NCI-H1048 (cell line): Measurements from ENCODE around the gene PREX1.
"Not testable (repeated sequence)": the region's sequence is repeated elsewhere in the genome, so short reads cannot be mapped to it uniquely, and the experiment has no call there.

Source experiments
- DNase-seq: peaks from one replicate; lab custom pipeline; 2025; lab: John Stamatoyannopoulos, UW

The PREX1 gene

DNA sequence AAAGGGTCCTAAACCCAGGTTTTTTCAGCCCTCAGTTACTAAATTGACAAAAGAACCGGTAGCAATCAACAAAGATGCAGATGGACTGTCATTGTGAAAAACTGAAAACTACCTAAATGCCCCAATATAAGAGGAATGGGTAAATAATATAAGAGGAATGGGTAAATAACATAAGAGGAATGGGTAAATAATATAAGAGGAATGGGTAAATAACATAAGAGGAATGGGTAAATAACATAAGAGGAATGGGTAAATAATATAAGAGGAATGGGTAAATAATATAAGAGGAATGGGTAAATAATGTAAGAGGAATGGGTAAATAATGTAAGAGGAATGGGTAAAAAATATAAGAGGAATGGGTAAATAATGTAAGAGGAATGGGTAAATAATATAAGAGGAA is 15.7 kb downstream of the PREX1 start:
- DNase-seq, result not testable (repeated sequence)

DNA sequence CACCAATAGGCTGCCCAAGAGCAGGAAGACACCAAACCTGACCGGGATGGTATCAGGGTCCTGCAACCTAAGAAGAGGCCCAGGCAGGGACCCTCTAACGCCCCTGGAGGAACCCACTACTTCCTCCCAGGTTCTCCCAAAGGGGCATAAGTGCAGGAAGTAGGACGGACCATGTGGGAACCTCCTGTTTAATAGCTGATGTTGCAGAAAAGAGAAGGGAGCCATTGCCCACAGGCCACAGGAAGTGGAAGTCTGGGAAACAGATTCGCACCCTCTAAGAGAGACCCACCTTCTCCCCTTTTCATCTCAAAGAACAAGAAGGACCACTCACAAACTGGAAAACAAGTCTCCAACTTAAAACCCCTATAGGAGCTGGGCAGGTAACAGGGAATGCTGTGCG is 18.1 kb downstream of the PREX1 start:
- DNase-seq, result no peak

DNA sequence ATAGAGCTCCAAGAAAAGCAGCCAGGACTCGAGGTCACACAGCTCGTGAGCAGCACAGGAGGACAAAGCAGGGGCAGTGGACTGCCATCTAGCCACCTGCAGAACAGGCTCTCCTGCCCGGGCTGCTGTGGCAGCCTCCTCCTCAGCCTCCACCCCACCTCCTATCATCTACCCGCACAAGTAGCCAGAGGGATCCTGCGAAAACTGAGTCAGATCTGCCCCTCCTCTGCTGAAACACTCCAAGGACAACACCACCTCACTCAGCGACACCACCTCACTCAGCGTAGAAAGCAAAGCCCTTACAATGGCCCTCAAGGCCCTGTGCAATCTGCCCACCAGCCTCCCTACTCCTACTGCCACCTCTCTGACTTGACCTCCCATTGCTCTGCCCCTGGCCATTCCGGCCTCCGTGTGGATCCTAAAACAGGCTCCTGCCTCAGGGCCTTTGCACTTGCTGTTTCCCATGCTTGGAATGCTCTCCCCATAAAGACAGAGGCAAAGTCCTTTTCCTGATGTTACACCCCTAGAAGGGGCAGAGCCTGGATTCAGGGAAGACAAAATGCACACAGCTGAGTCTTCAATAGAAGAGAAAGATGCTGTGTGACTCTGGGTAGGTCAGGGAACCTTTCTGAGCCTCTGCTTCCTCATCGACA is 19.3 kb downstream of the PREX1 start:
- no peak for DNase-seq

DNA sequence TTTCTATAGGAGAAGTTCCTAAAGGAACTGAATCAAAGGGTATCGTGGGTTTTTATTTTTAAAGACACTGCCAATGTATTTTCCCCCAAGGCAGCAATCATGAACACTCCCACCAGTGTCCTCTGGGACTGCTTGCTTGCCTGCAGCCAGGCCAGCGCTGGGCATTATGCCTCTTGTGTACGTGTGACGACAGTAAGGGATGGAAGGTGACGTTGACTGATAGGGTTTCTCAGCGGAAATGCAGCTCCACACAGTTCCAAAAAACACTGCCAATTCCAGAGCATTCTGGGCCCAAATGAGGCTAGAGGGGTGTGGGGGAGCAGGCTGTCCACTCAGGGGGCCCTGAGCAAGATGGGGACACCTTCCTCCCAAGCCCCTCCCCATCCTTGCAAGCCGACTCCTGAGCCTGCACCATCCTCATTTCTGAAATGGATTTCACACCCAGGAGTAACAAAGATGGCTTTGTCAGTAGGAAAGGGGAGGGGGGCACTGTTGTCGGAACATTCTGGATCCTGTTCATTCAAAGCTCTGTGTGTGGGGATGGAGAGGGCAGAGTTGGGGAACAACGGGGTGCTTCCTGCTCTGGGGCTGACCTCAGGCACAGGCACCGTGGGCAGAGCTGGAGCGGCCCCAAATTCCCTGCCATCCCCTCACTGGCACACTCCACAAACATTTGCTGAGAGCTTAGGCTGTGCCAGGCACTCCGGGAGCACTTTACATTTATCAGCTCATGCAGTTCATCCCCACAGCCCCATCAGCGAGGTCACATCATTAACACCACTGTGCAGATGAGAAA is 20.0 kb downstream of the PREX1 start:
- no peak for DNase-seq

DNA sequence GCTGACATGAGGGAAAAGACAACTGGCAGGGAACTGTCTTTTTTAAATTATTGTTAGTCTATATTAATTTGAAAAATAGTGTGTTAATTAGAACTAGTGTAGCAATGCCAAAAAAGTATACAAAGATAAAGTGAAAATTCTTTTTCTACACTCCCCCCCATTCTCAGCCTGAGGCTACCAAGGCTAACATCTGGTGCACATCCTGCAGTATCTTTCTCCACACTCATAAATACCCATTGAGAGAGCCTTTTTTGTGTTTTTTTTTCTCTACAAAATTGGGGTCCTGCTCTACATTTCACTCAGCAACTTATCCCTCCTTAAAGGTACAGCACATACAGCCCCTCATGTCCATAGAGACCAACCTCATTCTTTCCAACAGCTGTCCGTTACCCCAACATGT is 20.7 kb downstream of the PREX1 start:
- DNase-seq, result no peak

DNA sequence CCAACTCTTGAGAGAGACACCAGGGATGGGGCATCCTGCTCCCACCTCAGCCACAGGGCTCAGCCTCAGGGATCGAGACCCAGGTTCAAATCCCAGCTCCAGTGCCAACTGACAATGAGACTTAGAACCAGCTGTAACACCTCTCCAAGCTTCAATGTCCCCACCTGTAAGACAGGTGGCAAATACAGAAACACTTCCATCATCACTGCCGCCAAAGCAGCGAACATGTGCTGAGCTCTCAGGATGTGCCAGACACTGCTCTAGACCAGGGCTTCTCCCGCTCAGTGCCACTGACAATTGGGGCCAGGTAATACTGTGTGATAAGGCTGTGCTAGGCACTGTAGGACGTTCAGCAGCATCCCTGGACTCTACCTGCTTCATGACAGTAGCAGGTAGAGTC is 22.1 kb downstream of the PREX1 start:
- no peak for DNase-seq

DNA sequence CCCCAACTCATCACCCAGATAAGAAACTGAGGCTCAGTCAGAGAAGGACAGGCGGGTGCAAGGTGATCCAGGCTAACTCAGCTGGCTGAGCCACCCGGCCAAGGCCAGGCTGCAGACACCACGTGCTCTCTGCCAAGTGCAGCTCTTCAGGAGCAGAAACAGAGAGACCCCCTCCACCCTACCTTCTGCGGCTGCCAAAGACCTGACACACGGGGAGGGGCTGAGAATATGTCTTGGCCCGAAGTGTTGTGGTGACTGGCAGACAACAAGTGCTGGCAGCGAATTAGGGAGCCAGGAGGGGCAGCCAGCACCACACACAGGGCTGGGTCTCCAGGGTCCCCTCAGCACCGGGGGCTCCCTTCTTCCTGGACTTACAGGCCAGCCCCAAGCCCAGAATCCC is 22.5 kb downstream of the PREX1 start:
- DNase-seq, result no peak

DNA sequence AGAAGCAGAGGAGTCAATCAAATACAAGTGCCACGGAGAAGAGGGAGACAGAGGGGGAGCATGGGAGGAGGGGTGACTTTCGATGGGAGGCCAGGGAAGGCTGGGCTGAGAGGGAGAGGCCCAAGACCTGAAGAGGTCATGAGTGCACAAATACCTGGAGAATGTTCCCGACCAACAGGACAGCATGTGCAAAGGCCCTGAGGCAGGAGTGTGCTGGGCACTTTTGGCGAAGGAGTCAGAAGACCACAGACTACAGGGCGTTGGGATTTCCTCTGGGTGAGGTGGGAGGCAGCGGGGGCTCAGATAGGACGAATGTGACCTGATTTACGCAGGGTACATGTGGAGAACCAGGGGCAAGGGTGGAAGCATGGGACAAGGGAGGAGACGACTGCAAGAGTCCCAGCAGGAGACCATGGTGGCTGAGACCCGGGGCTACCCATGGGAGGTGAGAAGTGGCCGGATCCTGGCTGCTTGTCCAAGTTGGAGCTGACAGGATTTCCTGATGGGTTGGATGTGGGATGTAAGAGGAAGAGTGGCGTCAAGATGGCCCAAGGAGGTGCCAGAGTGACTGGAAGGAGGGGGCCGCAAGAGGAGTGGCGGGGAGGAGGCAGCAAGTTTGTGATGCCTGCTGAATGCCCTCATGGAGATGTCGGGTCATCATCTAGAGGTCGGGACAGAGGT is 23.4 kb downstream of the PREX1 start:
- DNase-seq, result no peak

DNA sequence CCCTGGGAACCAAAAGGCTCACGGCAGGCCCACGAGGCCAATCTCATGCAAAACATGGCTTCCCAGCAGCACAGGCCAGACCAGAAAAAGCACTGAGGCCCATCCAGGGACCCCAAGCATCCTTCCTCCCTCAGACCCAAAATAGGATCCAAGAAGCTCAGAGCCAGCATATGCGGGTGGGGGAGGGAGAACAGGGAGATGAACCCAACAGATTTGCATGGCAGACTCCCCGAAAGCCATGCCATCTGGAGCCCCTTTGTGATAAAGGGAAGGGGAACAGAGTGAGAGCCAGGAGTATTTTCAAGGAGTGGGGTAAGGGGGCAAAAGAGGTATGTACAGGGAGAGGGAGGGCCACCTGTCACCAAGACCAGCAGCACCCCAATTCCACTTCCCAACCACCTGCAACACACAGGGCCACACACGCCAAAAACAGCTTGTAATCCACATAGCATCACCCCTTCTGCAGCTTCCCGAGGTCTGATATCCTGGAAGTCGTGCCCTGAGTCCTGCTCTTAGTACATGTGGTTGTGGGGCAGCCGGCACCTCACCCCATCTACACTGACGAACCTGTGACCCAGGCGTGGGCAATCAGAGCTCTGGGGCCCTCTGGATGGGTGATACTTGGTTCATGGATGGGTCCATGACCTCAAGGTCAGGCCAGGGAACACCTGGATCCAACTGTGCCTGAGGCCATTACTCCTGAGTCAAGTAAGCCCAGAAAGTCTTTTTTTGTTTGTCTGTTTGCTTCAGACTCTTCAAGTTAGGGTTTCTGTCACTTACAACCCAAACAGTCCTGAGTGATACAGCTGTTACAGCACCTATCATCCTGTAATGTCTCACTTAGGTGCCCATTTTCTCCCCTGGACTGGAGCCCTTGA is 24.4 kb downstream of the PREX1 start:
- no peak for DNase-seq

DNA sequence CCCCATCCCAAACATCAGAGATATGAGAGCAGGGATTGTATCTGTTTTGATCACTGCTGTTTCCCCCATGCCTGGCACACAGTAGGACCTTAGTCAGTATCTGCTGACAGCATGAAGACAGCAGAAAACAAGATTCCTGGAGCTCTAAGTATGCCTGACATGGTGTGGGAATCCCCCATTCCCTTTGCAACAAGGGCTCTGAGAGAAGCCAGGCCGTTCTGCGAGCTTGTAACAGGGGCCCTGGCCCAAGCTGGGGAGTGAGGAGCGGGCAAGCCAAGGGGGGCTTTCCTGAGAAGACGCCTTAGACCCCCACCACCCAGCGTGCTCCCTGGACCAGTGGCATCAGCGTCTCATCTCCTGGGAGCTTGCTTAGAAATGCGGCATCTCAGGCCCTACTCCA is 25.2 kb downstream of the PREX1 start:
- DNase-seq, result no peak

DNA sequence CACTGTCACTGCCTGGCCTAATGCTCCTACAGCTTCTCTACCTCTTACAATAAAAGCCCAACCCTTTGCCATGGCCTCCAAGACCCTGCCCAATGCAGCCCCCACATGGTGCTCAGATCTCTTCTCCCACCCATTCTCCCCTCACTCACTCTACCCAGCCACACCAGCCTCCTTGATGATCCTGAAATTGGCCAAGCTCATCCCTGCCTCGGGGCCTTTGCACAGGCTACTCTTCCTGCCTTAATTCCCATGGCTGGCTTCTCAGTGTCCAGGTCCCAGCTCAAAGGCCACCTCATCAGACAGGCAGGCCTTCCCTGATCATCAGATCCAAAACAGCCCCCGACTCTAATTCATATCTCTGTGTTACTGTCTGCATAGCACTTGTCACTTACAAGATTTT is 25.6 kb downstream of the PREX1 start:
- DNase-seq, result no peak

DNA sequence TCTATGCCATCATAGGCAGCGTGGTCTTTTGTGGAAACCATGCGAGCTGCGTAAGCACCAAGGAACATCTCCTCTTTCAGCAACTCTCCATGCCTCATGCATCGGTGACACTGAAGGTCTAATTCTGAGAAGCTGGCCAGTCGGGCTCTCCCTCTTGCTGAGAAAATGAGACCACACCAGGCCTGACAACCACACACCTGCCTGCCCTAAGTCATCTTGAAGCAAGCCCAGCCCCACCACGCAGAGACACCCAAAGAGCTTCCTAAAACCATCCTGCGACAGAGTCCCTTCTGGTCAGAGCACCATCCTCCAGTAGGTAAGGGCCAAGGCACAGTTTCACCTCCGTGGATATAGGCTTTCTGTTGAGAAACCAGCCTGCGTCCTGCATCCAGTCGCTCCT is 26.6 kb downstream of the PREX1 start:
- DNase-seq, result no peak

DNA sequence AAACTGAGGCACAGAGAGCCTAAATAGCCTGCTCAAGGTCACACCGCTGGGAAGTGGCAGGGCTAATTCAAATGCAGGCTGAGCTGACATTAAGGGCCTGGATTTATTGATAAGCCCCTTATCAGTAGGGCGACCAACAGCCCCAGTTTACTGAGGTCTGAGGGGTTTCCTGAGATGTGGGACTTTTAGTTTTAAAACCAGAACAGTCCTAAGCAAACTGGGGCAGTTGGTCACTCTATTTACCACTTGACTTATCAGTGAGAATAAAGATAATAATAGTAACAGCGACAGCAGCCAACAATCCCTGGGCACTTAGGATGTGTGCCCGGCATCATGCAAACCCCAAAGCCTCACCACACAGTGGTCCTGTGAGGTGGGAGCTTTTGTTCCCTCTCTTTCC is 27.6 kb downstream of the PREX1 start:
- no peak for DNase-seq

DNA sequence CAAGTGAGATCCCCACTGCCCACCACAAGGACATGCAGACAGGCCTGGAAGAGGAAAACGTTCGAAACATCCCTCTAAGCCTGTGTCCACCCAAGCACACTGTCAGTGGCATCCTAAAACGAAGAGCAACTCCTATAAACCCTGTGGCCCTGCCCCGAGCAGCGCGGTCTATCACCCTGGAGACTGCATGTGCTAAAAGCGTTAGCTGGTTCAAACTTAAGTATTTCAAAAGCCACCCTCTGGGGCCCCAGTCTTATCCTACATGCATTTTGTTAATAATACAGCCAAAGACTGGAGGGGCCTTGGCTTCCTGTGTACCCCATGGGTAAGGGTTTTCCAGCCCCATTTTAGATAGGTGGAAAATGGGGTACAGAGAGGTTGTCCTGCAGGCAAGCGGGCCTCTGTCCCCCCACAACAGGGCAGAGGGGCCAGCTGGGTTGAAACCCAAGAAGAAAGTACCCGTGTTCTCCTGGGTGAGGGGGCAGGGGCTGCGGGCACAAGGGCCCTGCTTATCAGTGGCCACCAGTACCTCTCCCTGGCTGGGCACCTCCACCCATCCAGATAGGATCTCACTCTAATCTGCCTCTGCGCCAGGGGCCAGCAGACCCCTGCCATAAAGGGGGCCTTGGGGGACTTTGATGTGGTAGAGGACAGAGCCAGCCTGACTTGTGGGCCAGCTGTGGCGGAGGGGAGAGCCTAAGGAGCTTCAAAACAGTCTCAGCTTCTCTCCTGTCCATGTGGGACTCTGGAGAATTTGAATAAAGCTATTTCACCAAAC is 28.3 kb downstream of the PREX1 start:
- DNase-seq, result no peak

DNA sequence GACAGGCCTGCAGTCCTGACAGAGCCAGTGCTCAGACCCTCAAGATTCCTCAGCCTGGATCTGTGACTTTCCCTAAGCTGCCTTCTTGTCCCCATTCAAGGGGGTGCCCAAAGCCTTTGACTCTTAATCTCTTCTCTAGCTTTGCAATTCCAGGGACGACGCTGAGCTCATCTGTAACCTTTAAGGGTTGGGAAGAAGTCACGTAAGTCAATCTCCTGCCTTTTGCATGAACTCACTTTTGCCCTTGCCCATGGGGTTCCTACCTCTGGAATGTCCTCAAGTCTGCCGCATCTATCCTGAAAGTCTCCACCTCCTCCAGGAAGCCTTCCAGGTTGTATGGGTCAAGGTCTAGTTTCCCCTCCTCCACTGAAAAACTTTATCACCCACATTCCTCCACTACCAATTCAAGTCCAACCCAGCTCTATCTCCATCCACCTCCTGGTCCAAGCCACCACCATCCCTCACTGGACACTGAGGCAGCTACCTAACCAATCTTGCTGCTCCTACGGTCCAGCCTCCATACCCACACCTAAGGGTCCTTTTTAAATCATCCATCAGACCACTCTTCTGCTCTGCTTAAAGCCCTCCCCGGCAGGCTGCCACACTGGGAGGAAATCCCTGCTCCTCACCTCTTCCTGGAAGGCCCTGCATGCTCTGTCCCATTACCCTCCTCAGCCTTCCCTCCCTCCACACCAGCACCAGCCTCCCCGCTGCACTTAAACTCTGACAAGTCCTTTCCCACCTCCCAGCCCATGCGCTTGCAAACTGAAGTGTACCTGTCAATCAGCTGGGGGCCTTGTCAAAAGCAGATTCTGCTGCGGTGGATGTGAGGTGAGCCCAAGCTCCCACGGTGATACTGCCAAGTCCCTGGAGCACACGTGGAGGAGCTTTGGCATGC is 29.7 kb downstream of the PREX1 start:
- DNase-seq, result no peak

DNA sequence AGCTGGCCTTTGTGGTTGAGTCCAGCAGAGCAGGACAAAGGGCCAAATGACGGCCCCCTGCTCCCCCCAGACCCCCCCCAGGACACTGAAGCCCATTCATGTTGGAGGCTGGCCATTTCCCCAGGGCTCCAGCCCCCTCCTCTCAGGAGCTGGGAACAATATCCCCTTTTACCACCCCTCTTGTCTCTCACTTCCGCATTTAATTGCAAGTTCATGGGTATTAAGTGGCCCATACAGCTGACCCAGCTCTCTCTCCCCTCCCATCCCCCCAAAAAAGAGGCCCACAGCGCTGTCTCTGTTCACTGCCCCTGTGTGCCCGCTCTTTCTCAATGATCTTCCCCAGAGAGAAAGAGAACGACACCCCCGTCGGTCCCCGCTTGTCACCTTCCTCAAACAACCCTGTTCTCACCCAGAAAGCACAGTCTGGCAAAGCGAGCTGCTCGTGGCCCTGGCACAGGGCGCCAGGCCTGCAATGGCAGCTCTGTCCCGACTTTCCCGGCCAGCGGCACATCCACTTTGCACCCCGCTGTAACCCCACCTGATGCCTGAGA is 30.4 kb downstream of the PREX1 start:
- no peak for DNase-seq

DNA sequence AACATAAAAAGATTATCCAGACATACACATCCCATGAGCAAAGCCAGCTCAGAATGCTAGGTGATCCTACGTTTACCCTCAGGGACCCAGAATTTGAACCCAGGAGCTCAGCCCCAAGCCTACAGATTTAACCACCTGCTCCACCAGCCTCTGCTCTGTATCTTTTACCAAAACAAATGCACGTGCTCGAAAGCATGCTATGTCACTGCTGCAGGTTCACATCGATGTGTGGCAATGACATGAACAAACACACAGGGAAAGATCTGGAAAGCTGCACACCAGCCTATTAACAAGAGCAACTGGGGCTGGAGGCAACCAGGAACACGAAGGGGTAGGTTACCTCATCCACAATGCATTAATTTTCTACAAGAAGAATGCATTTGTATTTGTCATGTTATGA is 32.1 kb downstream of the PREX1 start:
- DNase-seq, result no peak

DNA sequence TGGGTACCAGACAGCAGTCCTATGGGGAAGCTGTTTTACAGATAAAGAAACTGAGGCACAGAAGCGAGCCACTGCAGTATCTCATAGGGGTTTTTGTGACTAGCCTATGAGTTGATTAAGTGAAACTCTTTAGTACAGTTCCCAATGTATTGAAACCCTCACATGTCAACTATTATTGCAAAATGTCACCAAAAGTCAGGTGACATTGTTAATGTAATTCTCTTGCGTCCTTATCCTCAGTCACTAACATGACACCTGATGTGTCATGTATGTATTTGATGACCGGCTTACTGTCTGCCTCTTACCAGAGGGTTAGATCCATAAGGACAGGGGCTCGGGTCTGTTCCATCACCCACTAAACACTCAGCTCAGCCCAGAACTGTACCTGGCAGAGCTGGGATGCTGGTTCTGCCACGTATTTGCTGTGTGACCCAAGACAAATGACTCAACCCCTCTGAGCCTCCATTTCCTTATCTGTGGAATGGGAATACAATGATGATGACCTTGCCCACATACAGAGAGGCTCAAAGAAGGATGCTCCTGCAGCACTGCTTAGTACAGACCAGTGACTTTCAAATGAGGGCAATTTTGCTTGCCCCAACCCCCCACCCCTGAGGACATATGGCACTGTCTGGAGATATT is 32.9 kb downstream of the PREX1 start:
- no peak for DNase-seq

DNA sequence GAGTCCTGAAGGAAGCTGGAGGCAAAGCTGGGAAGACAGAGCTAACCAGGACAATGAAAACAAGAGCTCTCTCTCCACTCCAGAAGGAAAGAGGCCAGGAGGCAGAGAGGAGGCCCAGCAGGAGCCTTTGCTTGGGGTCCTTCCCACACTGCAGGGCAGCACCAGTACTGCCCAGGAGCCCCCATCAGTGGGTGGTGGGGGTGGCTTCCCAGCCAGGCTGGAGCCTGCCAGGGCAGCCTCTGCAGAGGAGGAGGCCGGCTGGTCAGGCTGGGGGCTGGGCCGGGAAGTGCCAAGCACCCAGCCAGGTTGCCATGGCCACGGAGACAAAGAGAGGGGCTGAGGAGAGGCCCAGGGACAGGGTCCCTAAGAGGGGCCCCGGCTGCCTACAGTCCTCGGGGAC is 33.4 kb downstream of the PREX1 start:
- DNase-seq, result no peak

DNA sequence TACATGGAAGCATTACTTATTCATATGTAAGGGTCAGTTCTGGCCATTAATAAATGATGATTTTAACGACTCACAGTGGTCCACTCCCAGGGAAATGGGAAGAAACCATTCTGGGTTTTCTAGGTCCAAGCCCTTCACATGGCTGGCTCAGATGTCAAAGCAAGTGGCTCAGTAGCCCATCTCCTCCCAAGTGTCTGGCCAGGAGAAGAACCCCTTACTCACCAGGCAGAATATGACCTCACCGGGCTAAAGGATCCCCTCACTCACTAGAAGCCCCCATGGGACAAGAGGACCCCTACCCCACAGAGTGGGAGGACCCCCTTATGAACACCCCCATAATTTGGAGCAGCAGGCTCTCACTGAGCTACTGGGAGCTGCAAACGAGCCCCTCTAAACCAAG is 34.0 kb downstream of the PREX1 start:
- no peak for DNase-seq
